ENCODE measurements around the gene USP49.

USP49 gene

GRCh38 chr6:41748542-41748941, 146.6 kb downstream of the USP49 start:
- no peak for DNase-seq

- no peak for DNase-seq
Observed at GRCh38 chr6:41748102-41748477, 147.1 kb downstream of the USP49 start.

DNA sequence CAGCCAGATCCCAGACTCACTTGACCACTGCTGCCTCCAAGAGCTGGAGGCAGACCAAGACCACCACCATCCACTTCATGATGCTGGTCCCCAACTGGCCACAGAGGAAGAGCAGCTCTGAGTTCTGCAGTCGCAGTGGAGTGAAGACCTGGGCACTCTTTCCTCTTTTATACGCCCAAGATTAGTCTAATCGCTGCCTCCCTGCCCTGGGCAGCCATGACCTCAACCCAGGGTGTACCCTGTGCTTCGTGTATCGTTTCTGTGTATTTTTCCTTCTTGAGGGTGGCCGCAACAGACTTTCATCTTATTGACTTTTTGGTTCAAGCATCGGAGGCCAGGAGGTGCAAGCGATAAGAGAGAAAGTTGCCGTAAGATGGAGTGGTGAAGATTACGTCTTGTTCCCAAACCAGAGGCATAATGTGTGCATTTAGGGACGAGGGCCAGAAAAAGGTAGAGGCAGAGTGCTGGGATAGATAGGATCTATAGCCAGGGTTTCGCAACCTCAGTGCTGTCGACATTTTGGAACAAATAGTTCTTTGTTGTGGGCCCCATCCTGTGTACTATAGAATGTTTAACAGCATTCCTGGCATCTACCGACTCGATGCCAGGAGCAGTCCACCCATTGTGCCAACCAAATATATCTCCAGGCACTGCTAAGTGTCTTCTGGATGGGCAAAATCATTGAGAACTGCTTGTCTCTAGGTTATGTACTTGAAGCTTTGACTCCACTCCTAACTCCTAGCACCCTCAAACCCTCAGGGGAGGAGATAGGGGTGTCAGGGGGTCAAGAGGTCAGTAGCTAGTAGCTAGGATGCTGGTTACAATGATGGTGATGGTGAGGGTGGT, 147.7 kb downstream of the USP49 start, which contains the start of gene PGC:
Gene PGC, minus strand, starts transcription at position 142 of the 846 bp plus-strand sequence. Its CDS starts 63 bp downstream, at position 79.
- DNase-seq: no peak

- DNase-seq: no peak
Observed at GRCh38 chr6:41746107-41746506, 149.1 kb downstream of the USP49 start.

- no peak for DNase-seq
Observed at GRCh38 chr6:41744236-41744787, 150.9 kb downstream of the USP49 start.

DNA sequence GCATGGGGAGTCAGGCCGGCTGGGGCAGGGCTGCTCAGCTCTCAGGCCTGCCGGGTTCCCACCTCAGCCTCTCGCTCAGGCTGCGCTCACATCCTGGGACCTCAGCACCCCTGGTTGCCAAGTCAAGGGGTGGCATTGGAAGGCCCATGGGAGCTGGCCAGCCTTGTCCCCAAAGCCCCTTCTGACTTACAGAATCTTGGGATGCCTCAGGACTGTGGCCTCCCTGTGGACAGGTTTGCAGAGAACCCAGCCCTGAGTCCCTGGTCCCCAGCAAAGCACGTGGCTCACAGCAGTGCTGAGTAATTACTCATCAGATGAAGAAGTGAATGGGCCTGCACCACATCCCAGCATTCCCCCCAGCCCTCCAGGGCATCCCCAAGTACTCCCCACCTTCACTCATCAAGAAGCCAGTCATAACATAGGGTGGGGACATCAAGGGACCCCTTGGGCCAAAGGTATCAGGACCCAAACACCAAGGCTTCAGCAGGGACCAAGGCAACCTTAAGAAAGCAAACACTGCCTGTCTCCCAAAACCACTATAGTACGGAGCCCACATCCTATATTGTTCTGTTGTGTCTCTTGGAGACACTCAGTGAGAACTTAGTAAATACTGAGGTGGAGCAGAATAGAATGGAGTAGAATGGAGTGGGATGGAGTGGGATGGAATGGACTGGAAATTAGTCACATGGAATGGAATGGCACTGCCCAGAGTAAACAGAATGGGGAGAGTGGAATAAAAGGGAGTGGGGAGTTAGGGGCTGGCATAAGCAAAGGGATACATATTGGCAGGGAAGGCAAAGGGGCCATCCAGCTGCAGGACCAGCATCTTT, 151.6 kb downstream of the USP49 start:
- no peak for DNase-seq

- DNase-seq: no peak
Observed at GRCh38 chr6:41741625-41742490, 153.3 kb downstream of the USP49 start.

- DNase-seq: no peak
Observed at GRCh38 chr6:41740366-41741162, 154.6 kb downstream of the USP49 start.

Measured in central memory CD4-positive, alpha-beta T cell (primary cell).